ENCODE results near the gene ATG14.

ATG14 gene

DNA sequence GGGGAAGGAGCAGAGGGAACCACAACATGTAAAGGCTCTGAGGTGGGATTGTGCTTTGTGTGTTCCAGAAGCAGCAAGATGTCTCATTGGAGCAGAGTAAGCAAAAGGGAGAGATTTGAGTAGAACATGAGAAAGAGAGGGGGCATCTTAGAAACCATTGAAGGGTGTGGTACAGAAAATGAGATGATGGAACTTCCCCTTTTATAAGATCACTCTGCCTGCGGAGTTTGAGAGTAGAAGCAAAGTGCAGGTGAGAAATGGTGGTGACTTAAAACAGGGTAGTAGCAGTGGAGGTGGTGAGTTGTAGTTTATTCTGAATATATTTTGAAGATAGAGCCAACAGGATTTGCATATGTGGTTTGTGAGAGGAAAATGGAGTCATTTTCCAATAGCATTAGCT, 84.5 kb downstream of the ATG14 start:
- no peak overlapping the region for H3K27ac ChIP-seq
- DNase-seq (ENCODE audit: low read depth, low spot score), result no peak

DNA sequence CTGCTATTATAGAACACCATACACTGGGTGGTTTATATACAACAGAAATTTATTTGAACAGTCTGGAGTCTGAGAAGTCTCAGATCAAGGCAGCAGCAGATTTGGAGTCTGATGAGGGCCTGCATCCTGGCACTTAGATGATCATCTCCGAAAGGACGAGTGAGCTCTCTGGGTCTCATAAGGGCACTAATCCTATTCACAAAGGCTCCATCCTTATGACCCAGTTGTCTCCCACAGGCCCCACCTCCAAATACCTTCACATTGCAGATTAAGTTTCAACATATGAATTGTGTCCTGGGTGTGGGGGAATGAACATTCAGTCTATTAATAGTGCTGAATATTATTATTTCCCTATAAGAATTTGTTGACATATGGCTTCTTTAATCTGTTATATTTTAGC, 86.8 kb downstream of the ATG14 start:
- no peak for DNase-seq (ENCODE audit: low read depth, low spot score)
- no peak overlapping the region for H3K27ac ChIP-seq

DNA sequence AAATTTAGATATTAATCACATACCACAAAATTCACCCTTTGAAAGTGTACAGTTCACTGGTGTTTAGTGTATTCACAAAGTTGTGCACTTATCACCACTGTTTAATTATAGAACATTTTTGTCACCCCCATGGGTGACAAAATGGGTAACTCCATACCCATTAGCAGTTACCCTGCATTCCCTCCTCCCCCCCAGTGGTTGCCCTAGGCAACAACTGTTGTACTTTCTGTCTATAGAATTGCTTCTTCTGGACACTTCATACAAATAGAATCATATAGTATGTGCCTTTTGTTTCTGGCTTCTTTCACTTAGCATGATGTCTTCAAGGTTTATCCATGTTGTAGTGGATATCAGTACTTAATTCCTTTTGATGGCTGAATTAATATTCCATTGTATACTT, 87.7 kb downstream of the ATG14 start:
- no peak overlapping the region for H3K27ac ChIP-seq
- DNase-seq (ENCODE audit: low read depth, low spot score), result no peak

DNA sequence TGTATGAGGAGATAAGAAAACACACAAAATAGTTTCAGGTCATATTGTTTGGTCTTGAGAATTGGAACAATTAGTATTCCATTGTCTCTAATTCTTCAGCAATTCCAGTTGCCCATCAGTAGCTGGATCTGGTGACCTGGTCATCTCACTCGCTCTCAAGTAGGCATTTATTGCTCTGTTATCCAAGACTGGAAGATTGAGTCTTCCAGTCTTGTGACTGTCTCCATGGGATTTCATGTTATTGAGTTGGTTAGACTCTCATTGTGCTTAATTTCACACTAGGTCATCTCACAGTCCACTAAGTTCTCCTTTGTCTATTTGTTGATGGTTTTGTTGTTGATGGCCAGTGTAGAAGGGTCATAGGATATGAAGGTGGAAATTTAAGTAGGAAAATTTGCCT, 92.9 kb downstream of the ATG14 start:
- no peak for DNase-seq (ENCODE audit: low read depth, low spot score)
- no peak overlapping the region for H3K27ac ChIP-seq

DNA sequence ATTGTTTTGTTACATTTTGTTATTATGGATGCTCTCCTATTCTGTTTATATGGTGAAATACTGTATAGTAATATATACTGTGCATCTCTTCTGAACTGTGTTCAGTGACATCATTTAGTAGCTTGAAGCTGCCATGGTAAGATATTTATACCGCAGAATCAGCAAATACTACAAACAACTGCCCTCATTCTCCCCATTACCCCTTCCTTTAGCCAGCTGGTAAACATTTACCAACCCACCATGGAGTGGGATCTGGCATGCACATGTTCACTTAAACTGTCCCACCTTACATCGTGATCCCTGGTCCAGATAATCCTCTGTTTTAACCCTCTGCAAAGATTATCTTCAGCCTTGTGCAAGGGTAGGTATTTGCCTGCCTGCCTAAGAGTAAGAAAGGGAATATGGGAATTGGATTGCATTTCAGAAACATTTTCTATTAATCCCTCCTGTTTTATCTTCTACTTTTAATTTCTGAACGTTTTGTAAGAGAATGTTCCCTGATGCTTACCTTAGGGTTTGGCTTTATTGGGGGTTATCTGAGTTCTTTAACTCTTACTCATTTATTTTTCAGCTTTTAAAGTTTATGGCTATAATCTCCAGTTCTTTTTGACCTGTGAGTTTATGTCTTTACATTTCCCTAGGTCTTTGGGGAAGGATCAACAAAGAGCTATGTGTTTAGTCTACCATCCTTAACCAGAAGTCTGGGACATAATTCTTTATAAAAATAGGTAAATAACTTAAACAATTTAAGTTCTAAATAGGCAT, 93.9 kb downstream of the ATG14 start:
- no peak overlapping the region for H3K27ac ChIP-seq
- DNase-seq (ENCODE audit: low read depth, low spot score), result no peak

DNA sequence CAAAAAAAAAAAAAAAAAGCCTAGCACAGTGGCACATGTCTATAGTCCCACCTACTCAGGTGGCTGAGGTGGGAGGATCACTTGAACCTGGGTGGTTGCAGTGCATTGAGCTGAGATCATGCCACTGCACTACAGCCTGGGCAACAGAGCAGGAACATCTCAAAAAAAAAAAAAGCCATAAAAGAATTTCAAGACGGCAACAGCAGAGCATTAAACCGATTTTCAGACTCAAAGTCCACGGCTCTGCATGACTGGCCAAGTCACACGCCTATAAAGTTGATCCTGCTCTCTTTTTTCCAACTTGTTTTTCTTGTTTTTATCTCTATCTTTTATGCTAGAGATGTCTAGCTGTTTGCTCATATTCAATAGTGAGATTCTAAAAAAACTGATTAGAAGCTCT, 95.1 kb downstream of the ATG14 start:
- no peak for DNase-seq (ENCODE audit: low read depth, low spot score)
- no peak overlapping the region for H3K27ac ChIP-seq

All from epithelial cell of prostate (primary cell).